RKO (cell line): ENCODE results near the gene HAPLN3.

Experiments used
- DNase-seq: peaks from one replicate; pipeline ENCODE4 v3.0.0-alpha.2; 2016; ENCODE audit warnings: low spot score

The HAPLN3 gene

DNA sequence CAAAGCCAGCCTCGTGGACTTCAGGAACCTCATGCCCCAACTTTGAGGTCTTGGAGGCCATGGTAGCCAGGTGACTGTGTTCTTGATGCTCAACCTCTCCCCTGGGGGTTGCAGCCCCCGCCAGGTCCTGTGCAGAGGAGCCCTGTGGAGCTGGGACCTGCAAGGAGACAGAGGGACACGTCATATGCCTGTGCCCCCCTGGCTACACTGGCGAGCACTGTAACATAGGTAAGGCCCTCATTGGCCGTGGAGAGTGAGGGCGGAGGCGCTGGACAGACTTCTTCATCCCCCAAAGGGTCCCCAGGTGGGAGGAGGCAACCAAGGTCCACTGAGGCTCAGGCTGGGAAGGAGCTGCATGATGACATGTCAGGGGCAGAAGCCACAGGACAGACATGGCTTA, 35.1 kb downstream of the HAPLN3 start:
- no peak for DNase-seq

DNA sequence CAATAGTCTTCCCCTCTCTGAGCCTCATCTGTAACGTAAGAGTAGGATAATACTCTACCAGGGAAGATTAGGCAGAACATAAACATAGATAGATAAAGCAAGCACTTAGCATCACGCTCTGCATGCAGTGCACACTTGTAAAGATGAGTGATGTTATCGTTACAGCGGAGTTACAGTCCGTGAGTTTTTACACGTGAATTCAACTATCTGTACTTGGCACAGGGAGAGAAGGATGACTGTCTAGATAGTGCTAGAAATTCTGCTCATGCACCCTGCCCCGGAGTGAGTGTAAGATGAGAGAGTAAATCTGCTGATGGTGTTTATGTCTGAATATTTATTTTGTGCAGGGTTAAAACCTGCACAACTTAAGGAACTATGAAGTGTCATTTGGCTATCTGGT, 35.8 kb downstream of the HAPLN3 start:
- no peak for DNase-seq

DNA sequence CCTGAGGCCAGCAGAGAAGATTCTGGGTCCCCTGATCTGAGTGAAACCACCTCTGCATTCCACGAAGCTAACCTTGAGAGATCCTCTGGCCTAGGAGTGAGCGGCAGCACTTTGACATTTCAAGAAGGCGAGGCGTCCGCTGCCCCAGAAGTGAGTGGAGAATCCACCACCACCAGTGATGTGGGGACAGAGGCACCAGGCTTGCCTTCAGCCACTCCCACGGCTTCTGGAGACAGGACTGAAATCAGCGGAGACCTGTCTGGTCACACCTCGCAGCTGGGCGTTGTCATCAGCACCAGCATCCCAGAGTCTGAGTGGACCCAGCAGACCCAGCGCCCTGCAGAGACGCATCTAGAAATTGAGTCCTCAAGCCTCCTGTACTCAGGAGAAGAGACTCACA, 36.4 kb downstream of the HAPLN3 start:
- no peak for DNase-seq

DNA sequence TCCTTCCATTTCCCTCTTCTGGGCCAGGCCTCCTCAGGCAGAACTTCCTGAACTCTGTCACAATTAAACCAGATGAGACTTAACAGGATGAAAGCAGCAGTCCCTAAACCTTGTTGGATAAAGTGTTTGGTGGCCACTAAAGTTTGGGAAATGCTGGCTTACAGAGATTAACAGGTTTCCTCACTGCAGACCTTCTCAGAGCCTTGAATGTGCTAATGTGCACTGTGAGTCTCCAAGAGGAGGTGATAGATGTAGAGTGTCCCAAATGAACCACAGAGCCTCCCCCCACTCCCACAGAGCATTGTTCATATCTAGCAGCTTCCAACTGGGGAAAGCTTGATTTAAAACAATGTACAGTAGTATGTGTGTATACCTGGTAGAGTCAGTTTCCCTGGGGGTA, 42.9 kb downstream of the HAPLN3 start:
- DNase-seq: no peak

DNA sequence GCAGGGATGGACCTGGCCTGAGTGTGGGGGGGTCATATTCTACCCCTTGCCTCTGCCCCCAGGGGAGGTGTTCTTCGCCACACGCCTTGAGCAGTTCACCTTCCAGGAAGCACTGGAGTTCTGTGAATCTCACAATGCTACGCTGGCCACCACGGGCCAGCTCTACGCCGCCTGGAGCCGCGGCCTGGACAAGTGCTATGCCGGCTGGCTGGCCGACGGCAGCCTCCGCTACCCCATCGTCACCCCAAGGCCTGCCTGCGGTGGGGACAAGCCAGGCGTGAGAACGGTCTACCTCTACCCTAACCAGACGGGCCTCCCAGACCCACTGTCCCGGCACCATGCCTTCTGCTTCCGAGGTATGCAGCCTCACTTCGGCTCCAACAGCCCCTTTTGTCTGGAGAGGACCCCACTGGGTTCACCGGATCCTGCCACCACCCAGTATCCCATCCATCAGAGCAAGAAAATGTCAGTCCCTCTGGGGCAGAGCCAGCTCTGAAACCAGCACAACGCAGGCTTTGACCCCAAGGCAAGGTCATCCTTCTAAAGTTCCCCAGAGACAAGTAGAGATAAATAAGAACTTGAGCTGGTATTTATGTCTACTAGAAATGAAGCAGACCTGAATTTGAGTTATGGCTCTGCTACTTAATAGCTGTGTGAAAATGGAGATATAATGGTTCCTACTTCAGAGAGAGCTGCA, 45.8 kb downstream of the HAPLN3 start:
- no peak for DNase-seq

DNA sequence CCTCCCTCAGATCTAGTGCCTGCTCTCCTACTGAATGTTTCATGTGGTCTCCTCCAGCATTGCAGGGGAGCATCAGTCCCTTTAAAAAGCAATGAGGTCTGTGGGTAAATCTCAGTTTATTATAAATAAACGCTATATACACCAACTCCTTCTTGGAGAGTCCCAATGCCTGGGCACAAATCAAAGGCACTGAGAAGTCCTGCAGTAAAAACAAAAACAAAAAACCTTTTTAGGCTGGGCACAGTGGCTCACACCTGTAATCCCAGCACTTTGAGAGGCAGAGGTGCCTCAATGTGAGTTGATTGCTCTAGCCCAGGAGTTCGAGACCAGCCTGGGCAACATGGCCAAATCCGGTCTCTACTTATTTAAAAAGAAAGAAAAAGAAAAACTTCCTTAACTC, 47.1 kb downstream of the HAPLN3 start:
- DNase-seq: no peak

DNA sequence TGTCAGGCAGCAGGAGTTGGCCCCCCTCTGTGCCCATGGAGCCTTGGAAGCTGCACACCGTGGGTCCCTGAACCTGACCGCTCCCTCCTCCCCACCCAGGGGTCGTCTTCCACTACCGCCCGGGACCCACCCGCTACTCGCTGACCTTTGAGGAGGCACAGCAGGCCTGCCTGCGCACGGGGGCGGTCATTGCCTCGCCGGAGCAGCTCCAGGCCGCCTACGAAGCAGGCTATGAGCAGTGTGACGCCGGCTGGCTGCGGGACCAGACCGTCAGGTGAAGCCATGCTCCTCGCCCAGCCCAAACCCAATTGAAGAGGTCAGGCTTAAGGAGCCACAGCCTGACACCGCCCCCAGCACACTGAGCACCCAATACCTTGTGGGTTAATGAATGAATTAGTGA, 48.2 kb downstream of the HAPLN3 start:
- no peak for DNase-seq

DNA sequence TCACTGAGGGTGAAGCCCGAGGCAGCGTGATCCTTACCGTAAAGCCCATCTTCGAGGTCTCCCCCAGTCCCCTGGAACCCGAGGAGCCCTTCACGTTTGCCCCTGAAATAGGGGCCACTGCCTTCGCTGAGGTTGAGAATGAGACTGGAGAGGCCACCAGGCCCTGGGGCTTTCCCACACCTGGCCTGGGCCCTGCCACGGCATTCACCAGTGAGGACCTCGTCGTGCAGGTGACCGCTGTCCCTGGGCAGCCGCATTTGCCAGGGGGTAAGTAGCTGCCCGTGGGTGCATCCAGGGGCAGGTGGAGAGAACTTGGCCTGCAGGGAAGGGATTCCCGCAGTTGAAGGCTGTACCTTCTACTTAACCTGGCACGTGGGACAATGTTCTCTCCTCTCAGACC, 49.7 kb downstream of the HAPLN3 start:
- no peak for DNase-seq

DNA sequence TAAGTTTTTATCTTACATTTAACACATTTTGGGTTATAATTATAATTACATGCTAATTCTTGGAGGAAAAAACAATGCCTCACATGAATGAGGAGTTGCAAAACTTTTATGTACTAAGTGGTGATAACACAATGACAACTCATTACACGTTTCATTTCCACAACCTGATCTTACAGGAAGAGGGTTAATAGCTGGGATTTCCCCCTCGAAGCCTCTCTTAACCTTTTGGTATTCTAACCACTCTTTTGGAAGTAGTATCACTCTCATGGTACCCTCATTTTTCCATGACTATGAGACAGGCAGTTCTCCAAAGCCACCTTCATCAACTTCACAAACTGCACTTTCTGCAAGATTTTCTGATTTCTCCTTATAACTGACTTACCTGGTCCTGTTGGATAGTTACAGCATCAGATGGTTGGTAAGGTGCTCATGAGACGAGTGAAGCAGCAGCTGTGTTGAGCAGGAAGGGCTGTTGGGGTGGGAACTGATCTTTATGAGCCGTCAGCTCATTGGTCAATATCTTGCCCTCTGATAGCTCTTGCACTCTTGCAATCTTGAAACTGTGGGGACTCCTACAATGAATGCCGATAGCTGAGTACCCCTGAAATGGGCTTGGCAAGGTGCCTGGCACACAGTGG, 50.5 kb downstream of the HAPLN3 start:
- no peak for DNase-seq

DNA sequence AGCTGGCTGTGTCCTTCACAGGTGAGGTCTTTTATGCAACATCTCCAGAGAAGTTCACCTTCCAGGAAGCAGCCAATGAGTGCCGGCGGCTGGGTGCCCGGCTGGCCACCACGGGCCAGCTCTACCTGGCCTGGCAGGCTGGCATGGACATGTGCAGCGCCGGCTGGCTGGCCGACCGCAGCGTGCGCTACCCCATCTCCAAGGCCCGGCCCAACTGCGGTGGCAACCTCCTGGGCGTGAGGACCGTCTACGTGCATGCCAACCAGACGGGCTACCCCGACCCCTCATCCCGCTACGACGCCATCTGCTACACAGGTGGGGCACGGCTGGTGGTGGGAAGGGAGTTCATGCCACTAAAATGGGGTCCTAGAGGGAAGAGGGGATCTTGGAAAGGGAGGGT, 52.0 kb downstream of the HAPLN3 start:
- DNase-seq: no peak

DNA sequence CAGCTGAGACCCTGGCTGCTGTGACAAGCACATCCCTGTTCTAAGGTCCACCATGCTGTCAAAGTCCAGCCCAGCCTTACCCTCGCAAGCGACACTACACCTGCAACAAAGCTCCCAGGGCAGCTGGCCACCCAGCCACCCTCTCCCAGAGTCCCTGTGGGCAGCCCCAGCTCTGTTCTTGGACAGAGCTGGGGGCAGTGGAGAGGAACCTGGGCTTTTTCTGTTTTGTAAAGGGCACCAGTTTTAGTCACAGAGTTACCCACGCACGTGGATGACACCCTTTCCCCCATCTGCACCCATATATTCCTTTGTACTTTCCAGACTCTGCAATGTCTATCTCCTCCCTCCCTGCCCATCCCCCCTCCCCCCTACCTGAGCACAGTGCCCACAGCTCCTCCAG, 53.2 kb downstream of the HAPLN3 start:
- no peak for DNase-seq

DNA sequence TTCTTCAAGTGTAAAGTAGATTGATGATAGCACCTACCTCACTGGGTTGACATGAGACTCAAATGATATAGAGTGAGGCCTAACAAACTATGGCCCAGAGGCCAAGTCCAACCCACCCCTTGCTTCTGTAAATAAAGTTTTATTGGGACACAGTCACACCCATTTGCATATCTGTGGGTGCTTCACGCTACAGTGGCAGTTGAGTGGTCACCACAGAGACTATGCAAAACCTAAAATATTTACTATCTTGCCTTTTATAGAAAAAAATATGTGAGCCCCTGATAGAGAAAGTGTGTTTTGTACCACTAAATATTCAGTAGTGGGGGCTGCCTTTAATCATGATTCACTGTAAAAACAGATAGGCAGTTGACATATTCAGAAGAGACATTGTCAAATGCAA, 54.1 kb downstream of the HAPLN3 start:
- DNase-seq: no peak

DNA sequence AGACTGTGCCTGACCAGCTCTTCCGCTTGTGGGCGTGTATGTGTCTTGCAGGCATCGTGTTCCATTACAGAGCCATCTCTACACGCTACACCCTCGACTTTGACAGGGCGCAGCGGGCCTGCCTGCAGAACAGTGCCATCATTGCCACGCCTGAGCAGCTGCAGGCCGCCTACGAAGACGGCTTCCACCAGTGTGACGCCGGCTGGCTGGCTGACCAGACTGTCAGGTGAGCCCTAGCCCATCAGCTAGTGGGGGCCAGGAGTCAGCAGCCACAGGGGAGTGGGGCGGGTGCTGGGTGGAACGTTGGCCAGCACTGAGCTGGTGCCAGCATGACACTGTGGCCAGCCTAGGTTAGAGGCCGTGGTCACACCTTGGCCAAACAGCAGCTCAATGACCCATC, 55.4 kb downstream of the HAPLN3 start:
- no peak for DNase-seq

DNA sequence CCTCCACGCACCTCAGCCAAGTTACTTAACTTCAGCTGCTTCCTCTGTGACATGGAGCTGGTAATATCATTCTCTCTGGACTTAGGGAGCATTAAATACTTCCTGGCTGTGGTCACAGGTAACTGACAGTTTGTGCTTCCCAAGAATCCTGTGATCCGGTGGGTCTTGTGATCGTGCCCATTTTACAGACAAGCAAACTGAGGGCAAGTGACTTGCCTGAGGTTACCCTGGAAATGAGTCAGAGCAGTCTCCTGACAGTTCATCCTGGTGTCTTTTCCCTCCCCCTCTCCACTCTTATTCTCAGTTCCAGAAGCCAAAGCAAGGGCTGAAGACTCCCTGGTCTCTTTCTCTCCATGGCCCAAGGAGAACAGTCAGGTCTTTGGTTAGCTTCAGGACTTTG, 56.2 kb downstream of the HAPLN3 start:
- no peak for DNase-seq

DNA sequence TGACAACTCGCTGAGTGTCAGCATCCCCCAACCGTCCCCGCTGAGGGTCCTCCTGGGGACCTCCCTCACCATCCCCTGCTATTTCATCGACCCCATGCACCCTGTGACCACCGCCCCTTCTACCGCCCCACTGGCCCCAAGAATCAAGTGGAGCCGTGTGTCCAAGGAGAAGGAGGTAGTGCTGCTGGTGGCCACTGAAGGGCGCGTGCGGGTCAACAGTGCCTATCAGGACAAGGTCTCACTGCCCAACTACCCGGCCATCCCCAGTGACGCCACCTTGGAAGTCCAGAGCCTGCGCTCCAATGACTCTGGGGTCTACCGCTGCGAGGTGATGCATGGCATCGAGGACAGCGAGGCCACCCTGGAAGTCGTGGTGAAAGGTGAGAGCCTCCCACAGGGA, 56.7 kb downstream of the HAPLN3 start:
- DNase-seq: no peak

DNA sequence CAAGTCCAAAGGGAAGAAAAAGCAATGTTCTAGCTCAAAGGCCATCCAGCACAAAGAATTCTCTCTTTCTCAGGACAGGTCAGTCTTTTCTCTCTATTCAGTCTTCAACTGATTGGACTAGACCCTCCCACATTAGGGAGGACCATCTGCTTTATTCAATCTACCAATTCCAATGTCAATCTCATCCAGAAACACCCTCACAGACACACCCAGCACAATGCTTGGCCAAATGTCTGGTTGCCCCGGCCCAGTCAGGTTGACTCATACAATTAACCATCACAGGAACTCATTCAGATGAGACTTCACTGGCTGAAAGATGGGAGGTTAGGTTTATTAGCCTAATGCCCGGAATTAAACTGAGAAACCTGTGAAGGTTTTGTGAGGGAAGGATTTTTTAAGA, 59.7 kb downstream of the HAPLN3 start:
- DNase-seq: no peak

DNA sequence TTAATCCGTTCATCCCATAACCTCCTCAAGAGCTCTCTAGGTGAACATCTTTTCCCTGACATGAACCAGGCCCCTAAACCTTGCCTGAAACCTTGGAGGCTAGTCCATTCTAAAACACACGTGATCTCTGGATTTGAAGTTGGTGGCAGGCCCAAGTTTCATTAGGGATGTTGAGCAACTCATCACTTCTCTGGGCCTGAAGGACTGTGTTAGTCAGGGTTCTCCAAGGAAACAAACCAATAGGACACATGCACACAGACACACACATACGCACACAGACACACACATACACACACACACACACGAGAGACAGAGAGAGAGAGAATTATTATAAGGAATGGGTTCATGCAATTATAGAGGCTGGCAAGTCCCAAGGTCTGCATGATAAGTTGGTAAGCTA, 60.2 kb downstream of the HAPLN3 start:
- no peak for DNase-seq

DNA sequence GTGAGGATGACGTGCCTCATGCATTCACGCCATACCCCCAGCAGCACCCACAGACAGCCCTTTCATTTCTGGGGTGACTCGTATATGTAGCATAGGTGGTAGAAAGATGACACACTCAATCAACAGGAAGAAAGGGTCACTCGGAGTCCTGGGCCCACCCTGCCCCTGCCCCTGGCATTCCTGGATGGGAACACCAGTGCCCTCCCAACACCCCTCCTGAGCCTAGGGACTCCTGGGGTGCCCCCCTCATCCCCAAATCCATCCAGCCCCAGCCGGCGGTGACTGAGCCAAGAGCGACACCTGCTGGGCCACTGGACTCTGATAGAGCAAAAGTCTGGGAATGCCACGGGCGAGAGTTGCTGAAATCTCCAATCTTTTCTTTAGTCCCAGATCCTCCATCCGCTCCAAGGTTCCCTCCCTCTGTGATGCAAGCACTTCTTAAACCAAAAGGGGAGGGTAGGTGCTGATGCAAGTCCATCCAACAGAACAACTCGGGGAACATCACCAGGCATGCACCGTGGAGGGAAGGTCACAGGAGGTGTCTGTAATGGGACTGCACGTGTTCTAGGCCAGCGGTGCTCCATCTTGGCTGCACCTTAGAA, 61.0 kb downstream of the HAPLN3 start:
- no peak for DNase-seq

DNA sequence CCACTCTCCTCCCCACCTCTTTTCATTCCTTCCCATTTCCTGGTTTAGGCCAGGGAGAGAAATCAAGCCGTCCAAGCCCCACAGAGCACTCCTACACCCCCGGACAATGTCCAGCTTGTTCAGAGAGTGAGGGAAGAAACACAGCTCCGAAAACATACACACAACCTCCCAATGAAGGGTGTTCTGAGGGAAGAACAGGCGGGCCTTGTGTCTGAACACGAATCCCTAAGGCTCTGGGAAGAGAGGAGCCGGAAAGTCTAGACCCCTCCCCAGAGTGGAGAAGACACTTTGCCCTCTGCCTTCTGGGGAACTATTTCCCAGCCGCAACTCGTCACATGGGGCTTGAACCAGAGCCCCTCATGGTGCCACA, 61.6 kb downstream of the HAPLN3 start:
- no peak for DNase-seq

DNA sequence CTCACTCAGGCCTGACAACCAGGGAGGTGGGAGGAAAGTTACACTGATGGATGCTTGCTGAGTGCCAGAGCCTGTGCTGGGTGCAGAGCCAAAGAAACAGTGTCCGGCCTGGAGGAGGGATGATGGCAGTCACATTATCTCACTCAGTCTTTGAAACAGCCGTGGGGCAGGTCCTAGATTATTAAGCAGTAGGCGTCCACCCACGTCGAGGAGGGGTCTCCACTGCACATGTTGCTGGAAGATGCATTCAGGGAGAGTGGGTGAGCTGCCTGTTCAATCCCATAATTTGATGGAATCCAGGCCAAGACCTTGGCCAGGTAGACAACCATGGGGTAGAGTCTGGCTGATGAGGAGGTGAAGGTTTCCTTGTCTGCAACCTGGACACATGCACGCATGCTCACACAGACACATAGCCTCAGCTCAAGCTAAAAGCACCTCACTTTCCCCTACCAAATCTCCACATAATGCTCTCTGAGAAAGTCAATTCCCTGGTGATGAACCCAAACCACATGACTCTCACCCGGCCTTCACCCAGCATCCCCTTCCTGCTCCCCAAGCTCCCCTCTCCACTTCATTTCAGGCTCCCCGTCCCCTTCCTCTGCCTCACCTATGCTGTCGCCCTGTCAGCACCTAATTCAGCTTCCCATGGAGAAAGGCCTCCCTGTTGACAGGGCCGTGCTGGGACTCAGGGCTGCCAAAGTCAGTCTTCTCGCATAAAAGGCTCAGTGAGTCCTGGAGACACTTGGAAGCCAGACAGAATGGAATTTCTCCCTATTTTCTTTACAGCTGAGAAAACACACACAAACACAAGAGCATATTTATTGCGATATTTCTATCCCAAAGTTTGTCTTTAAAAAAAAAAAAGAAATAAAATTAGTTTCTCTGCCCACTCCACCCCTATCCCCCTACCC, 62.3 kb downstream of the HAPLN3 start:
- DNase-seq: no peak

DNA sequence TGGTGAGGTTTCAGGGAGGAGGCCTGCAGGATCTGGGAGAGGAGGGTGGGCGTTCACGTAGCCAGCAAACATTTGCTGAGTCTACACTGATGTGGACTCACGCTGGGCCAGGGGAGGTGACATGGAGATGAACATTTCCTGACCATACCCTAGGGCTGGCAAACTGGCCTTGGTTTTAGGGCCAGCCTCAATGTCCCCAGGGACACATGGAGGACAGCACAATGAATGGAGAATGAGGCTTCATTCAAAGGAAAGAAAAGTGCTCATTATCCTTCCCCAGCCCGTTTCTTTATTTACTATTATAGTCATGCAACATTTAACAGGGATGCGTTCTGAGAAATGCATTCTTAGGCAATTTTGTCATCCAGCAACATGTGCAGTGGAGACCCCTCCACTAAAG, 65.3 kb downstream of the HAPLN3 start:
- DNase-seq: no peak

DNA sequence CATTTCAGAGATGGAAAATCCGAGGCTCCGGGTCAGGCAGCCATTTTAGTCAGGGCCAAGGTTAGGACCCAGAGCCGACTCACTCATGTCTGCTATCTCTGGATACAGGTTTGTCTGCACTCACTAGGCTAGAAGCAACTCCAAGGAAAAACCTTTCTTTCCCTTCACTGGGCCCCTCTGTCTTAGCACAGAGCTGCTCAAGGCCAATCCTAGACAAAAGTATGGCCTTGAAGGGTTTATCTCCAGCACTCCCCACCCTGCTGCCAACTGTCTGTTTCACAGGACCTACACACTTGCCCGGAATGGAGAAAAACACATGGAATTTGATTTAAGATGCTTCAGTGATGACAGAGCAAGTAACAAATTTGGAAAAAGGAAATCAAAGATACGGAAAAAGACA, 66.6 kb downstream of the HAPLN3 start:
- DNase-seq: no peak
